Skeletal muscle tissue (tissue), 4 donors: ENCODE data around the gene NUDT9. TPM values are rescaled to one million over a fixed set of nuclear protein-coding genes. Genes with fewer than 3 reads are reported as not detected.
"Not testable (repeated sequence)": the region's sequence is repeated elsewhere in the genome, so short reads cannot be mapped to it uniquely, and the experiment has no call there.

Experiments
- H3K27ac ChIP-seq: one replicate; pipeline ENCODE4 v1.7.0; 2013; ENCODE audit warnings: mild to moderate bottlenecking, low read depth, low read length, inconsistent platforms
- H3K27me3 ChIP-seq, 3 donors: one replicate each; pipeline ENCODE4 v1.7.0; 2013; ENCODE audit warnings: low read length in 3 of 3; ENCODE audit not compliant: control insufficient read depth in 3 of 3, insufficient read depth in 3 of 3
- H3K36me3 ChIP-seq, 3 donors: one replicate each; pipeline ENCODE4 v1.7.0; 2013; ENCODE audit warnings: low read length in 3 of 3; ENCODE audit not compliant: control insufficient read depth in 3 of 3, insufficient read depth in 3 of 3
- H3K4me1 ChIP-seq, 3 donors: one replicate each; pipeline ENCODE4 v1.7.0; 2013; ENCODE audit warnings: low read length in 3 of 3, mild to moderate bottlenecking in 3 of 3; ENCODE audit not compliant: control insufficient read depth in 3 of 3, insufficient read depth in 3 of 3
- H3K4me3 ChIP-seq, 3 donors: one replicate each; pipeline ENCODE4 v1.7.0; 2013; ENCODE audit warnings: low read length in 3 of 3
- H3K9ac ChIP-seq, 3 donors: one replicate each; pipeline ENCODE4 v1.7.0; 2013; ENCODE audit warnings: low read length in 3 of 3, mild to moderate bottlenecking in 3 of 3, moderate library complexity in 2 of 3, low read depth in 1 of 3
- H3K9me3 ChIP-seq, 3 donors: one replicate each; pipeline ENCODE4 v1.7.0; 2013; ENCODE audit warnings: low read length in 3 of 3; ENCODE audit not compliant: control insufficient read depth in 3 of 3
- total RNA-seq: library from RNA; depleted of rRNA; stranded (reverse); fragments of >200 nt; gene quantifications from one replicate; pipeline ENCODE4 v1.2.3, GENCODE V29; 2014
- donor health status: Osteomylitis.

The NUDT9 gene
- total RNA-seq, 1 donor from 2014 or later: 15.7 TPM

GRCh38 chr4:87423317-87424098, 1.1 kb downstream of the NUDT9 start:
- peak overlapping the region; percentile 95 for H3K27ac ChIP-seq
- peak overlapping the region; percentile 94 to 98 (median 95) for H3K9ac ChIP-seq
- peaks cover 6 to 27% (median 11%) of the 10 kb centered on the region in 3 donors for H3K4me1 ChIP-seq
- no peaks in the 10 kb centered on the region for H3K27me3 ChIP-seq
- H3K4me3 ChIP-seq: peak overlapping the region; percentile 83 to 96 (median 96)
- peaks cover 0 to 4% (median 0%) of the 10 kb centered on the region in 3 donors for H3K36me3 ChIP-seq
- H3K9me3 ChIP-seq: no peaks in the 10 kb centered on the region

- not testable (repeated sequence) for H3K27ac ChIP-seq, H3K9me3 ChIP-seq, H3K27me3 ChIP-seq, H3K36me3 ChIP-seq
- peak overlapping the region; percentile 83 to 96 (median 96) for H3K4me3 ChIP-seq
- peaks cover 6 to 27% (median 11%) of the 10 kb centered on the region in 3 donors for H3K4me1 ChIP-seq
- peak overlapping the region; percentile 94 to 98 (median 95) for H3K9ac ChIP-seq
These were observed 1.7 kb downstream of the NUDT9 start for GRCh38 chr4:87424099-87424543.

GRCh38 chr4:87425711-87426110, 3.3 kb downstream of the NUDT9 start:
- Histone ChIP-seq H3K9ac (no peak overlapping the region), H3K9me3 (no peaks in the 10 kb centered on the region), H3K36me3 (peaks cover 0 to 4% (median 0%) of the 10 kb centered on the region in 3 donors), H3K4me1 (peaks cover 6 to 29% (median 11%) of the 10 kb centered on the region in 3 donors), H3K4me3 (no peak overlapping the region), H3K27me3 (no peaks in the 10 kb centered on the region), H3K27ac (no peak overlapping the region)

- Histone ChIP-seq H3K27me3 (no peaks in the 10 kb centered on the region), H3K9ac (no peak overlapping the region), H3K4me3 (no peak overlapping the region), H3K4me1 (peaks cover 4 to 21% (median 6%) of the 10 kb centered on the region in 3 donors), H3K9me3 (no peaks in the 10 kb centered on the region), H3K36me3 (peaks cover 0 to 4% (median 0%) of the 10 kb centered on the region in 3 donors), H3K27ac (no peak overlapping the region)
These were observed 4.6 kb downstream of the NUDT9 start for GRCh38 chr4:87426865-87427517.

GRCh38 chr4:87427518-87427868, 5.1 kb downstream of the NUDT9 start:
- no peak overlapping the region for H3K27ac ChIP-seq
- peaks cover 4 to 18% (median 6%) of the 10 kb centered on the region in 3 donors for H3K4me1 ChIP-seq
- no peak overlapping the region for H3K4me3 ChIP-seq
- H3K9me3 ChIP-seq: no peaks in the 10 kb centered on the region
- no peaks in the 10 kb centered on the region for H3K27me3 ChIP-seq
- H3K36me3 ChIP-seq: peaks cover 0 to 4% (median 0%) of the 10 kb centered on the region in 3 donors
- H3K9ac ChIP-seq: no peak overlapping the region

GRCh38 chr4:87428979-87429378, 6.6 kb downstream of the NUDT9 start:
- Histone ChIP-seq H3K9ac (no peak overlapping the region), H3K4me3 (no peak overlapping the region), H3K27ac (no peak overlapping the region), H3K4me1 (peaks cover 0 to 14% (median 2%) of the 10 kb centered on the region in 3 donors), H3K27me3 (no peaks in the 10 kb centered on the region), H3K36me3 (peaks cover 0 to 4% (median 0%) of the 10 kb centered on the region in 3 donors), H3K9me3 (no peaks in the 10 kb centered on the region)

- Histone ChIP-seq H3K36me3 (peaks cover 0 to 4% (median 0%) of the 10 kb centered on the region in 3 donors), H3K9ac (no peak overlapping the region), H3K27me3 (no peaks in the 10 kb centered on the region), H3K4me1 (peaks cover 0 to 4% (median 2%) of the 10 kb centered on the region in 3 donors), H3K9me3 (no peaks in the 10 kb centered on the region), H3K4me3 (no peak overlapping the region), H3K27ac (no peak overlapping the region)
These were observed 7.7 kb downstream of the NUDT9 start for GRCh38 chr4:87430038-87430437.

GRCh38 chr4:87433342-87433741, 11.0 kb downstream of the NUDT9 start:
- H3K9ac ChIP-seq: no peak overlapping the region
- no peak overlapping the region for H3K4me3 ChIP-seq
- H3K9me3 ChIP-seq: no peaks in the 10 kb centered on the region
- H3K36me3 ChIP-seq: peaks cover 3 to 7% (median 5%) of the 10 kb centered on the region in 3 donors
- H3K4me1 ChIP-seq: peaks cover 0 to 2% (median 0%) of the 10 kb centered on the region in 3 donors
- no peaks in the 10 kb centered on the region for H3K27me3 ChIP-seq
- H3K27ac ChIP-seq: no peak overlapping the region

GRCh38 chr4:87442889-87443288, 20.5 kb downstream of the NUDT9 start:
- Histone ChIP-seq H3K9ac (no peak overlapping the region), H3K36me3 (peaks cover 5 to 31% (median 27%) of the 10 kb centered on the region in 3 donors), H3K9me3 (no peaks in the 10 kb centered on the region), H3K27ac (no peak overlapping the region), H3K27me3 (no peaks in the 10 kb centered on the region), H3K4me1 (no peaks in the 10 kb centered on the region), H3K4me3 (no peak overlapping the region)

GRCh38 chr4:87444741-87445140, 22.4 kb downstream of the NUDT9 start:
- Histone ChIP-seq H3K4me1 (no peaks in the 10 kb centered on the region), H3K36me3 (peaks cover 5 to 31% (median 25%) of the 10 kb centered on the region in 3 donors), H3K9ac (no peak overlapping the region), H3K9me3 (no peaks in the 10 kb centered on the region), H3K4me3 (no peak overlapping the region), H3K27ac (no peak overlapping the region), H3K27me3 (no peaks in the 10 kb centered on the region)
